Mucosa of descending colon (tissue), 3 donors: Measurements from ENCODE around the gene ZKSCAN4. TPM values are rescaled to one million over a fixed set of nuclear protein-coding genes. Genes with fewer than 3 reads are reported as not detected.
A peak's percentile ranks its signal among the peaks of the same experiment; 100 is the strongest.

ENCODE experiments used
- ATAC-seq: fragments of 200-7000 bp; cut with Tn5 transposase; one replicate; pipeline ENCODE4 v1.9.1; 2020; ENCODE audit warnings: mild to moderate bottlenecking, moderate library complexity
- DNase-seq, 3 donors: peaks; one replicate each; pipeline ENCODE4 v3.0.0-alpha.2; 2020
- H3K36me3 ChIP-seq: fragments of 200-600 bp; one replicate; pipeline ENCODE4 v1.8.0; 2021; ENCODE audit warnings: low read depth, mild to moderate bottlenecking
- H3K4me1 ChIP-seq: fragments of 200-600 bp; one replicate; pipeline ENCODE4 v1.8.0; 2021; ENCODE audit warnings: low read depth, mild to moderate bottlenecking
- H3K4me3 ChIP-seq: fragments of 200-600 bp; one replicate; pipeline ENCODE4 v1.8.0; 2021; ENCODE audit warnings: mild to moderate bottlenecking
- H3K9me3 ChIP-seq: fragments of 200-600 bp; one replicate; pipeline ENCODE4 v1.8.0; 2021; ENCODE audit warnings: mild to moderate bottlenecking
- CTCF ChIP-seq: fragments of 200-600 bp; IDR thresholded peaks from one replicate; pipeline ENCODE4 v1.8.0; 2022; ENCODE audit warnings: antibody characterized with exemption, mild to moderate bottlenecking
- intact Hi-C, 2 donors: fragments of 100-400 bp; cut with DNase I in 1 of 2; cut with micrococcal nuclease in 1 of 2; formaldehyde crosslinking; loops; one replicate each; pipeline versions ENCODE4 v1.11.0 to v1.11.1; 2022; cut with DNase I, micrococcal nuclease
- total RNA-seq, 3 donors: library from RNA; stranded (reverse); fragmentation: NEBNext Ultra II Directional in 2 of 3; extraction: Animal tissue kit (Norgen Biotek cat#: 25700) in 2 of 3; gene quantifications; one replicate each; pipeline versions ENCODE4 v1.2.1 to v1.2.4, GENCODE V29; 2021 to 2023
- donor health status: DM: no; HTN: no; CAD: no; lungs with moderate emphysema.
- donor health status: DM: no; HTN: no; CAD: no.
- donor health status: DM: no; HTN: yes; CAD: no.

The ZKSCAN4 gene
- total RNA-seq, 3 donors from 2014 or later, result 4.0 to 6.1 (median 5.5) TPM

GRCh38 chr6:28267695-28268059 is 15.6 kb upstream of the ZKSCAN4 start:
- intact Hi-C loops, result no loop called here
- DNase-seq (no peak), ATAC-seq (no peak)
- Histone ChIP-seq H3K36me3 (no peaks in the 10 kb centered on the region), H3K4me1 (peaks cover 9% of the 10 kb centered on the region), H3K9me3 (no peaks in the 10 kb centered on the region), H3K4me3 (no peak overlapping the region)
- TF ChIP-seq CTCF, result no peak

DNA sequence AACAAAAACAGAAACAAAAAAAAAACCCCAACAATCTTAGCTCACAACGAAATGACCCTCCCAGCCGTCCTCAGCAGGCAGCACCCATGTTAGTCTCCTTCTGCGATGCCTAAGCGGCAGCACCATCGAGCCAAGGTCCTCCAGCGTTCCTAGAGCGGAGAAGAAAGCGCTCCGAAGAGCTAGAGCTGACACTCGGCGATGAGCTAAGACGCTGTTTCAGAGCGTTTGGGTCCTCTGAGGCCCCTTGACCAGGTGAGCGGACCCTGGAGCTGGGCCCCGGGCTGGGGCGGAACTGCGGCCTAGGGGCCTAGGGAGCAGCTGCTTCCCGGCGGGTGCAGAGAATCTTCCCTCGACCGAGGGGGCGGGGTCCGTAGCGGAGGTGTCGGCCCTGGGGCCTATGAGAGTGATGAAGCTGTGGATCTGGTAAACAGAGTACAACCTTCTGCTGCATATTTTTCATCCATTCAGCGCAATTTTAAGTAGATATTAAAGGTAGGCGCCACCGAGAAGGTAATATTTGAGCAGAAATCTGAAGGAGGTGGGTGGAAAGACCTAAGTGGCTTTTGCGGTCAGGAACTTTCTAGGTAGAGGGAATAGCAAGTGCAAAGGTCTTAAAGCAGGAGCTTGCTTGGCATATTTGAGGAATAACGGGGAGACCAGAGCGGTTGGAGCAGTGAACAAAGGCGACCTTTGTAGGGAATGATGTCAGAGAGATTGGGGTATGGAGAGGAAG is 15.1 kb upstream of the ZKSCAN4 start, which contains the start of gene ZSCAN26:
Gene ZSCAN26 (plus strand): TSS at position 182 of the 733 bp plus-strand sequence. CDS start 4,777 bp downstream, outside the sequence.
- H3K4me1 ChIP-seq, result peaks cover 9% of the 10 kb centered on the region
- peak; percentile 86 to 93 (median 92) for DNase-seq
- TF ChIP-seq CTCF, result no peak
- no peaks in the 10 kb centered on the region for H3K9me3 ChIP-seq
- intact Hi-C loops, result no loop called here
- peak within 1 kb of the TSS; percentile 50 for H3K4me3 ChIP-seq
- peak; percentile 99 for ATAC-seq
- no peaks in the 10 kb centered on the region for H3K36me3 ChIP-seq

- no peak for DNase-seq
- intact Hi-C loops, result no loop called here
- peaks cover 9% of the 10 kb centered on the region for H3K4me1 ChIP-seq
Measured at GRCh38 chr6:28266563-28266961, 14.5 kb upstream of the ZKSCAN4 start.

GRCh38 chr6:28264834-28265401 is 12.8 kb upstream of the ZKSCAN4 start:
- no peaks in the 10 kb centered on the region for H3K36me3 ChIP-seq
- intact Hi-C loops, result no loop called here
- H3K4me3 ChIP-seq, result no peak overlapping the region
- ATAC-seq (no peak), DNase-seq (no peak)
- no peak for TF ChIP-seq CTCF
- H3K4me1 ChIP-seq, result peaks cover 9% of the 10 kb centered on the region
- no peaks in the 10 kb centered on the region for H3K9me3 ChIP-seq

More at GRCh38 chr6:28266563-28266961, 14.5 kb upstream of the ZKSCAN4 start:
- Histone ChIP-seq H3K4me3 (peak overlapping the region; percentile 50), H3K9me3 (no peaks in the 10 kb centered on the region), H3K36me3 (no peaks in the 10 kb centered on the region)
- no peak for TF ChIP-seq CTCF
- ATAC-seq, result no peak

DNA sequence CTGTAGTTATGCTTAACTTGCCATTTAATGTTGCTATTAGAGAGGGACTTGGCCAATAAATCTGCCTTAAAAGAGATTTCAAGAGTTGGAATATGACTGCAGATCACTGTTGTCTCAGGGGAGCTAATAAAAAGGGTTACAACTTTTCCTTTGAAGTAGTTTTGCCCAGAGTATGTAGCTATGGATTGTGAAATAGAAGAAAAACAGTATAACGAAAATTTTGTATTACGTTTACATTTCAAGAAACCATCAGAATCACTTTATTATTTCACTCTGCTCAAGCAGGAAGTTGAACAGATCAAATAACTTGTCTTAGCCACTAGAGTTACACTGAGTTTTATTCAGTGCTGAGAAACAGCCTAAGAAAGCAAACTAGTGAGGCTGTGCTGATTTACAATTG is 11.9 kb upstream of the ZKSCAN4 start:
- Histone ChIP-seq H3K36me3 (no peaks in the 10 kb centered on the region), H3K9me3 (no peaks in the 10 kb centered on the region), H3K4me1 (peaks cover 9% of the 10 kb centered on the region), H3K4me3 (no peak overlapping the region)
- TF ChIP-seq CTCF, result no peak
- intact Hi-C loops, result no loop called here
- DNase-seq (no peak), ATAC-seq (no peak)
